Motor neuron (in vitro differentiated cells): ENCODE data around the gene PRPF40B. TPM values are rescaled to one million over a fixed set of nuclear protein-coding genes. Genes with fewer than 3 reads are reported as not detected.

Experiments
- ATAC-seq, 8 experiments: fragments of 200-7000 bp; cut with Tn5 transposase; replicated peaks in 6 of 8; 2 replicates each; pipeline ENCODE4 v1.8.0; 2021; ENCODE audit warnings: mild to moderate bottlenecking in 8 of 8, moderate library complexity in 8 of 8
- H3K27ac ChIP-seq, 2 donors: fragments of 250-450 bp; sonication (Bioruptor Pico); 2 replicates each; pipeline ENCODE4 v1.9.0; 2021; ENCODE audit warnings: antibody characterized with exemption in 2 of 2, mild to moderate bottlenecking in 2 of 2, moderate library complexity in 1 of 2
- H3K4me1 ChIP-seq, 2 donors: fragments of 250-450 bp; sonication (Bioruptor Pico); replicated peaks in 1 of 2; 2 replicates each; pipeline ENCODE4 v1.6.1; 2021; ENCODE audit warnings: antibody characterized with exemption in 2 of 2, mild to moderate bottlenecking in 2 of 2, moderate library complexity in 1 of 2
- H3K4me3 ChIP-seq, 5 donors: fragments of 250-450 bp; sonication (Bioruptor Pico); 2 replicates each; pipeline ENCODE4 v1.9.0; 2021; ENCODE audit warnings: antibody characterized with exemption in 5 of 5, mild to moderate bottlenecking in 5 of 5, moderate library complexity in 4 of 5
- WGBS, 10 experiments: fragments of 450-650 bp; shearing (Covaris generic); methylation state at CpG; one replicate each; pipeline ENCODE4 v1.0.0; 2022; 5-methylcytosine and 5-hydroxymethylcytosine counted together
- in situ Hi-C, 9 experiments: fragments of 400-800 bp; cut with MboI; loops; one replicate each; pipeline ENCODE4 v1.15.0; 2021; ENCODE audit warnings: low sequenced_read_pairs in 9 of 9, low pct_unique_long_range_greater_than_20kb in 2 of 9; ENCODE audit not compliant: unreplicated experiment in 9 of 9
- total RNA-seq, 8 experiments: library from RNA; unstranded; fragments of 300-600 nt; gene quantifications; 2 replicates each; pipeline versions ENCODE4 v1.2.3 to v1.2.4, GENCODE V29; 2022

Gene PRPF40B
- total RNA-seq, 8 experiments from 2014 or later = 8.0 to 27.5 (median 20.1) TPM

GRCh38 chr12:49633703-49634345 is 10.5 kb downstream of the PRPF40B start:
- in situ Hi-C loops = no loop called here
- H3K4me1 ChIP-seq = peaks cover 9 to 10% of the 10 kb centered on the region in 2 donors
- 100% methylated on average over 1 of the region's 2 CpGs; no CpG with 5 or more reads in 9 of the 10 experiments for WGBS, 10 experiments
- no peak overlapping the region for H3K4me3 ChIP-seq
- no peak for ATAC-seq
- no peak overlapping the region for H3K27ac ChIP-seq

- no peak overlapping the region for H3K4me3 ChIP-seq
- in situ Hi-C loops = no loop called here
- peaks cover 9 to 10% of the 10 kb centered on the region in 2 donors for H3K4me1 ChIP-seq
- ATAC-seq = no peak
- no peak overlapping the region for H3K27ac ChIP-seq
- WGBS, 10 experiments = 81 to 100% (median 91%) methylated on average over 2 to 4 of the region's 9 CpGs; no CpG with 5 or more reads in 4 of the 10 experiments
Observed at GRCh38 chr12:49635036-49635435, 11.7 kb downstream of the PRPF40B start.

- Histone ChIP-seq H3K27ac (no peak overlapping the region), H3K4me3 (no peak overlapping the region), H3K4me1 (peaks cover 9 to 10% of the 10 kb centered on the region in 2 donors)
- in situ Hi-C loops = no loop called here
- ATAC-seq = no peak
- WGBS, 10 experiments = 67 to 100% (median 90%) methylated on average over 1 to 3 of the region's 4 CpGs; no CpG with 5 or more reads in 6 of the 10 experiments
Observed at GRCh38 chr12:49635656-49636055, 12.3 kb downstream of the PRPF40B start.

GRCh38 chr12:49636574-49636973 is 13.2 kb downstream of the PRPF40B start:
- no peak for ATAC-seq
- 42 to 100% (median 95%) methylated on average over 1 to 2 of the region's 13 CpGs; no CpG with 5 or more reads in 6 of the 10 experiments for WGBS, 10 experiments
- in situ Hi-C loops = no loop called here
- Histone ChIP-seq H3K4me1 (peaks cover 9 to 10% of the 10 kb centered on the region in 2 donors), H3K27ac (no peak overlapping the region), H3K4me3 (no peak overlapping the region)

- Histone ChIP-seq H3K27ac (peak overlapping the region; percentile 2 to 9), H3K4me1 (peaks cover 9 to 10% of the 10 kb centered on the region in 2 donors), H3K4me3 (no peak overlapping the region)
- in situ Hi-C loops = no loop called here
- 20 to 58% (median 42%) methylated on average over 1 to 3 of the region's 9 CpGs; no CpG with 5 or more reads in 5 of the 10 experiments for WGBS, 10 experiments
- ATAC-seq = peak; percentile 82 to 97 (median 86)
Observed at GRCh38 chr12:49636979-49637755, 13.8 kb downstream of the PRPF40B start.

- in situ Hi-C loops = loop anchor here in 1 of 9 experiments (10.0 kb wide), 1 partner anchor 63 kb away; the partner anchor contains the start of gene FMNL3
- no peak overlapping the region for H3K4me3 ChIP-seq
- no peak for ATAC-seq
- peaks cover 10 to 11% of the 10 kb centered on the region in 2 donors for H3K4me1 ChIP-seq
- no peak overlapping the region for H3K27ac ChIP-seq
- WGBS, 10 experiments = 43 to 100% (median 92%) methylated on average over 1 to 7 of the region's 17 CpGs; no CpG with 5 or more reads in 3 of the 10 experiments
Observed at GRCh38 chr12:49641748-49642369, 18.5 kb downstream of the PRPF40B start.

GRCh38 chr12:49642370-49642802 is 19.0 kb downstream of the PRPF40B start:
- peak in 1 of 8 experiments; percentile 7 for ATAC-seq
- Histone ChIP-seq H3K27ac (no peak overlapping the region), H3K4me3 (no peak overlapping the region), H3K4me1 (peaks cover 6 to 7% of the 10 kb centered on the region in 2 donors)
- WGBS, 10 experiments = 65 to 100% (median 90%) methylated on average over 1 to 4 of the region's 11 CpGs; no CpG with 5 or more reads in 5 of the 10 experiments
- in situ Hi-C loops = loop anchor here in 1 of 9 experiments (10.0 kb wide), 1 partner anchor 62 kb away; the partner anchor contains the start of gene FMNL3

GRCh38 chr12:49643135-49643534 is 19.8 kb downstream of the PRPF40B start:
- H3K4me3 ChIP-seq = no peak overlapping the region
- no peak overlapping the region for H3K27ac ChIP-seq
- H3K4me1 ChIP-seq = peaks cover 0 to 3% of the 10 kb centered on the region in 2 donors
- no peak for ATAC-seq
- in situ Hi-C loops = loop anchor here in 1 of 9 experiments (10.0 kb wide), 1 partner anchor 62 kb away; the partner anchor contains the start of gene FMNL3
- WGBS, 10 experiments = 55 to 100% (median 83%) methylated on average over 1 to 3 of the region's 7 CpGs; no CpG with 5 or more reads in 5 of the 10 experiments

- ATAC-seq = peak in 6 of 8 experiments; percentile 18 to 38 (median 28)
- Histone ChIP-seq H3K4me1 (peaks cover 0 to 3% of the 10 kb centered on the region in 2 donors), H3K4me3 (no peak overlapping the region), H3K27ac (no peak overlapping the region)
- WGBS, 10 experiments = 58 to 100% (median 94%) methylated on average over 1 to 7 of the region's 10 CpGs; no CpG with 5 or more reads in 4 of the 10 experiments
- in situ Hi-C loops = loop anchor here in 1 of 9 experiments (10.0 kb wide), 1 partner anchor 61 kb away; the partner anchor contains the start of gene FMNL3
Observed at GRCh38 chr12:49643961-49644619, 20.7 kb downstream of the PRPF40B start.

- H3K27ac ChIP-seq = no peak overlapping the region
- ATAC-seq = peak; percentile 75 to 95 (median 85)
- WGBS, 10 experiments = 0 to 83% (median 0%) methylated on average over 1 to 2 of the region's 2 CpGs; no CpG with 5 or more reads in 7 of the 10 experiments
- peaks cover 0 to 3% of the 10 kb centered on the region in 2 donors for H3K4me1 ChIP-seq
- H3K4me3 ChIP-seq = no peak overlapping the region
- in situ Hi-C loops = loop anchor here in 1 of 9 experiments (10.0 kb wide), 1 partner anchor 60 kb away; the partner anchor contains the start of gene FMNL3
Observed at GRCh38 chr12:49644620-49644994, 21.2 kb downstream of the PRPF40B start.

- H3K27ac ChIP-seq = no peak overlapping the region
- 67 to 100% (median 96%) methylated on average over 1 to 3 of the region's 6 CpGs; no CpG with 5 or more reads in 6 of the 10 experiments for WGBS, 10 experiments
- in situ Hi-C loops = loop anchor here in 1 of 9 experiments (10.0 kb wide), 1 partner anchor 59 kb away; the partner anchor contains the start of gene FMNL3
- ATAC-seq = no peak
- no peak overlapping the region for H3K4me3 ChIP-seq
- peaks cover 0 to 3% of the 10 kb centered on the region in 2 donors for H3K4me1 ChIP-seq
Observed at GRCh38 chr12:49645146-49646039, 22.0 kb downstream of the PRPF40B start.
